A549 (cell line): Measurements from ENCODE around the gene ATG13. TPM values are rescaled to one million over a fixed set of nuclear protein-coding genes. Genes with fewer than 3 reads are reported as not detected.
A peak's percentile ranks its signal among the peaks of the same experiment; 100 is the strongest.

ENCODE experiments used
- ATAC-seq, 2 experiments: fragments of 200-7000 bp in 1 of 2; fragments of >200 bp in 1 of 2; cut with Nextera tagmentation in 1 of 2; cut with Tn5 transposase in 1 of 2; 3 replicates each; pipeline versions ENCODE4 v1.8.0 to v1.9.1; 2018 to 2020; ENCODE audit warnings: mild to moderate bottlenecking in 1 of 2, moderate library complexity in 1 of 2
- CTCF ChIA-PET: fragments of 300-600 bp; sonication (Branson Sonifier 250); formaldehyde crosslinking; extraction: SDS; loops from one replicate; lab custom pipeline; 2021; ENCODE audit warnings: antibody characterized with exemption, inconsistent platforms; lab: Yijun Ruan, JAX
- POLR2A ChIA-PET: fragments of 350-600 bp; formaldehyde crosslinking; extraction: SDS; loops from one replicate; lab custom pipeline; 2021; ENCODE audit warnings: antibody characterized with exemption, inconsistent platforms; lab: Yijun Ruan, JAX
- DNase-seq, 2 experiments: peaks; one replicate each; pipeline versions ENCODE4 v3.0.0 to v3.0.0-alpha.2; 2011 to 2016; ENCODE audit warnings: low read depth in 1 of 2, low spot score in 1 of 2
- FAIRE-seq: peaks from 2 replicates; lab custom pipeline; 2011; peaks lifted over from hg19 to GRCh38; lab: Jason Lieb, UNC
- H3K27ac ChIP-seq, 2 experiments: fragments of >200 bp; sonication (Bioruptor Twin); formaldehyde crosslinking; 3 replicates each; pipeline ENCODE4 v1.5.1; 2016 to 2017
- H3K4me1 ChIP-seq: fragments of >200 bp; sonication (Bioruptor Twin); formaldehyde crosslinking; 3 replicates; pipeline ENCODE4 v1.6.1; 2016
- H3K4me2 ChIP-seq: fragments of >200 bp; sonication (Bioruptor Twin); formaldehyde crosslinking; 3 replicates; pipeline ENCODE4 v1.6.1; 2016
- H3K4me3 ChIP-seq: fragments of >200 bp; sonication (Bioruptor Twin); formaldehyde crosslinking; 3 replicates; pipeline ENCODE4 v1.5.1; 2016
- H3K9me3 ChIP-seq: fragments of >200 bp; sonication (Bioruptor Twin); formaldehyde crosslinking; 3 replicates; pipeline ENCODE4 v1.6.1; 2016
- CBX2 ChIP-seq: fragments of 200-600 bp; sonication (generic); IDR thresholded peaks from 2 replicates; pipeline ENCODE4 v1.6.1; 2016; ENCODE audit warnings: low read depth, mild to moderate bottlenecking, borderline replicate concordance
- CEBPB ChIP-seq, 2 experiments: fragments of >200 bp in 1 of 2; sonication (Bioruptor Twin) in 1 of 2; formaldehyde crosslinking in 1 of 2; IDR thresholded peaks; 2 replicates each; pipeline ENCODE4 v1.6.1; 2012 to 2016
- CHD4 ChIP-seq: fragments of 200-600 bp; sonication (generic); IDR thresholded peaks from 2 replicates; pipeline ENCODE4 v1.6.1; 2016; ENCODE audit warnings: antibody characterized with exemption, mild to moderate bottlenecking, borderline replicate concordance
- FOSB ChIP-seq: fragments of 250-450 bp; sonication (Bioruptor Pico); IDR thresholded peaks from 2 replicates; pipeline ENCODE4 v1.5.0; 2020; ENCODE audit warnings: mild to moderate bottlenecking, moderate library complexity
- GATA3 ChIP-seq: IDR thresholded peaks from 2 replicates; pipeline ENCODE4 v1.6.1; 2012; ENCODE audit warnings: borderline replicate concordance
- HOXB13 ChIP-seq: fragments of 250-450 bp; sonication (Bioruptor Pico); IDR thresholded peaks from 2 replicates; pipeline ENCODE4 v1.5.0; 2020; ENCODE audit warnings: low read depth, mild to moderate bottlenecking, moderate library complexity
- MAFK ChIP-seq: fragments of 450-650 bp; IDR thresholded peaks from 2 replicates; pipeline ENCODE4 v1.6.1; 2014; ENCODE audit not compliant: partially characterized antibody
- NFE2L2 ChIP-seq: fragments of 150-350 bp; conservative IDR thresholded peaks from 2 replicates; pipeline ENCODE4 v1.6.1; 2014; ENCODE audit warnings: low read length
- NR3C1 ChIP-seq: fragments of >200 bp; sonication (Bioruptor Twin); formaldehyde crosslinking; IDR thresholded peaks from 3 replicates; pipeline ENCODE4 v1.6.1; 2017
- POLR2AphosphoS2 ChIP-seq: conservative IDR thresholded peaks from 2 replicates; pipeline ENCODE4 v1.6.1; 2012; ENCODE audit warnings: low read length, improper control_type of control experiment, inconsistent platforms
- RARB ChIP-seq: fragments of 250-450 bp; sonication (Bioruptor Pico); IDR thresholded peaks from 2 replicates; pipeline ENCODE4 v1.8.0; 2021; ENCODE audit warnings: mild to moderate bottlenecking, moderate library complexity
- RCOR1 ChIP-seq: fragments of 150-350 bp; IDR thresholded peaks from 2 replicates; pipeline ENCODE4 v1.6.1; 2014; ENCODE audit warnings: antibody characterized with exemption, low read length, low read depth
- RNF2 ChIP-seq: fragments of 200-600 bp; sonication (generic); IDR thresholded peaks from 2 replicates; pipeline ENCODE4 v1.6.1; 2016; ENCODE audit warnings: low read depth, mild to moderate bottlenecking, antibody characterized with exemption, moderate library complexity, borderline replicate concordance
- TFCP2L1 ChIP-seq: fragments of 250-450 bp; sonication (Bioruptor Pico); IDR thresholded peaks from 2 replicates; pipeline ENCODE4 v1.5.0; 2021; ENCODE audit warnings: mild to moderate bottlenecking
- TP53 ChIP-seq: fragments of 250-450 bp; sonication (Bioruptor Pico); IDR thresholded peaks from 2 replicates; pipeline ENCODE4 v1.5.0; 2021; ENCODE audit warnings: mild to moderate bottlenecking, moderate library complexity
- ZC3H11A ChIP-seq: fragments of 450-650 bp; IDR thresholded peaks from 2 replicates; pipeline ENCODE4 v1.6.1; 2014; ENCODE audit warnings: antibody characterized with exemption, mild to moderate bottlenecking
- WGBS: methylation state at CpG from one replicate; pipeline ENCODE4 v1.1.6; 2017; ENCODE audit errors: missing lambda C conversion rate; 5-methylcytosine and 5-hydroxymethylcytosine counted together
- polyA plus RNA-seq, 4 experiments: library from polyadenylated mRNA; depleted of rRNA in 3 of 4; stranded (reverse); fragments of >200 nt; fragmentation: RNase III in 1 of 4; extraction: RNeasy Plus Mini Kit Qiagen cat#74134 plus additional on column Dnase treatment in 1 of 4; gene quantifications; 2 replicates in 3 of 4; 3 replicates in 1 of 4; pipeline ENCODE4 v1.2.3, GENCODE V29; 2011 to 2017
- TF ChIP-seq, protein P1 (sequence below): IDR thresholded peaks from 2 replicates; pipeline ENCODE4 v1.6.1; 2012; ENCODE audit warnings: low read depth, borderline replicate concordance
- TF ChIP-seq, protein P2 (sequence below): fragments of >200 bp; sonication (Bioruptor Twin); formaldehyde crosslinking; IDR thresholded peaks from 3 replicates; pipeline ENCODE4 v1.6.1; 2016
- TF ChIP-seq, protein P3 (sequence below): fragments of 200-600 bp; sonication (generic); IDR thresholded peaks from 2 replicates; pipeline ENCODE4 v1.6.1; 2016; ENCODE audit warnings: antibody characterized with exemption, mild to moderate bottlenecking, moderate library complexity
- TF ChIP-seq, protein P4 (sequence below): IDR thresholded peaks from 2 replicates; pipeline ENCODE4 v1.6.1; 2012
- TF ChIP-seq, protein P5 (sequence below): IDR thresholded peaks from 2 replicates; pipeline ENCODE4 v1.6.1; 2012

ATG13 gene
- polyA plus RNA-seq, 2 of the 4 experiments (the other 2 are of a cell fraction), result 39.5 to 58.6 TPM

DNA sequence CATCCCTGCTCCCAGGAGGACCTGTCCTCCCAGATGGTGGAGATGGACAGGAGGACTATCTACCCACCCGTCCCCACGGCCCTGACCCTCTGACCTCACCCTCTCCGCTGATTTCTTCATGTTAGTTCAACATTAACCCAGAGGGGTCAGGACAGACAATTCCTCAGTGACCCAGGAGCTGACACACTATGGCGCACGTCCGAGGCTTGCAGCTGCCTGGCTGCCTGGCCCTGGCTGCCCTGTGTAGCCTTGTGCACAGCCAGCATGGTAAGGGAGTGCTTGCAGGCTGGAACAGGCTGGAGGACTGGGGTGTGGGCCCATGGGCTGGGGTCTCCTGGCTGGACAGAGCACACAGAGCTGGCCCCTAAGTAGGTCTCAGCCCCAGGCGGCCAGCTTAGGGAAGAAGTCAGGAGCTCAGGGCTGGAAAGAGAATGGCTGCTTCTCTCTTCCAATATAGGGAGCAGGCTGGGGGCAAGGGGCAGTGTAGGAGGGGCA is 101.7 kb downstream of the ATG13 start, which contains the start of gene F2:
TSS of gene F2 (plus strand) at position 166 of the 495 bp plus-strand sequence. CDS start at position 189, 23 bp downstream.
- DNase-seq (peak in 1 of 2 experiments; percentile 40), FAIRE-seq (no peak), ATAC-seq (peak; percentile 23 to 64; a peak in 4 of 6 replicates)
- no peak within 1 kb of the TSS for H3K4me3 ChIP-seq
- 28% methylated on average over 4 of the region's 7 CpGs for WGBS
- H3K4me2 ChIP-seq, result peak within 1 kb of the TSS; percentile 35
- POLR2A ChIA-PET, result no interaction called here
- H3K9me3 ChIP-seq, result no peaks in the 10 kb centered on the region
- TF ChIP-seq RCOR1 (no peak), CBX2 (no peak), FOSB (CRISPR knock-in tag) (no peak), GATA3 (no peak), NFE2L2 (no peak), POLR2AphosphoS2 (no peak)
- CTCF ChIA-PET, result interaction anchor here (0.5 to 1.3 kb wide), 3 partner anchors 9 to 12 kb away, joined by 3 to 6 read pairs (median 5); no protein-coding TSS in a partner anchor
- H3K27ac ChIP-seq, result peak within 1 kb of the TSS; percentile 89 to 91
- H3K4me1 ChIP-seq, result peaks cover 45% of the 10 kb centered on the region

DNA sequence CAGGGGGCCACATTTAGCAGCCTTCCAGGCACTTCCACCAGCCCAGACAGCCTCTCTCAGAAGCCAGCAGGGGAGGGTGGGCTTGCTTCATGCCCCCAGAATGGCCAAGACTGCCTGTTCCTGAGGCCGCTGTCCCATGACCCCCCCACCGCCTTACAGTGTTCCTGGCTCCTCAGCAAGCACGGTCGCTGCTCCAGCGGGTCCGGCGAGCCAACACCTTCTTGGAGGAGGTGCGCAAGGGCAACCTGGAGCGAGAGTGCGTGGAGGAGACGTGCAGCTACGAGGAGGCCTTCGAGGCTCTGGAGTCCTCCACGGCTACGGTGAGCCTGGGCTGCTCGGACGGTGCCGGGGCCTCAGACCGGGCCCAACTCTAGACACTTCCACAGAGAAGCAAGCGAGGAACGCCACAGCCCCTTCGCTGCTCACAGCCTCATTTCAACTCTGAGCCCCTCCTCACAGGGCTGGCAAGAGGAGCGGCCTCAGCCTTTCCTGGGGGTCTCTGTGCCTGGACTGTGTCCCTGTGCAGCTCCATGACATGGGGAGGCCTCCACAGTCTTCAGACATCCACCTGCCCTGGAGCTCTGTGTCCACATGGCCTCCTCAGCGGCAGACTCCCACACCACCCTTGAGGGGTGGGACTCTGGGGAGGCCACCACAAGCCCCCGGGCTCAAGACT is 102.3 kb downstream of the ATG13 start:
- FAIRE-seq, result no peak
- ChIA-PET CTCF (interaction anchor here (0.5 to 1.3 kb wide), 3 partner anchors 8 to 11 kb away, joined by 3 to 6 read pairs (median 5); no protein-coding TSS in a partner anchor), POLR2A (no interaction called here)
- Histone ChIP-seq H3K4me3 (no peak overlapping the region), H3K4me1 (peaks cover 41% of the 10 kb centered on the region)
- ATAC-seq, result peak; percentile 12 to 16; a peak in 4 of 6 replicates
- DNase-seq, result no peak
- no peak for TF ChIP-seq RCOR1
- TF ChIP-seq NR3C1, result no peak
- TF ChIP-seq HOXB13 (CRISPR knock-in tag), result no peak
- no peak for TF ChIP-seq ZC3H11A
- no peak for TF ChIP-seq POLR2AphosphoS2
- TF ChIP-seq, protein P1, sequence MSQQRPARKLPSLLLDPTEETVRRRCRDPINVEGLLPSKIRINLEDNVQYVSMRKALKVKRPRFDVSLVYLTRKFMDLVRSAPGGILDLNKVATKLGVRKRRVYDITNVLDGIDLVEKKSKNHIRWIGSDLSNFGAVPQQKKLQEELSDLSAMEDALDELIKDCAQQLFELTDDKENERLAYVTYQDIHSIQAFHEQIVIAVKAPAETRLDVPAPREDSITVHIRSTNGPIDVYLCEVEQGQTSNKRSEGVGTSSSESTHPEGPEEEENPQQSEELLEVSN, result no peak
- TF ChIP-seq CHD4, result no peak
- TF ChIP-seq TP53 (CRISPR knock-in tag), result no peak
- no peak for TF ChIP-seq RNF2
- TF ChIP-seq MAFK, result no peak
- TF ChIP-seq RARB (CRISPR knock-in tag), result no peak
- no peak for TF ChIP-seq CEBPB (IDR thresholded peaks at IDR 0.05)
- TF ChIP-seq, protein P2, sequence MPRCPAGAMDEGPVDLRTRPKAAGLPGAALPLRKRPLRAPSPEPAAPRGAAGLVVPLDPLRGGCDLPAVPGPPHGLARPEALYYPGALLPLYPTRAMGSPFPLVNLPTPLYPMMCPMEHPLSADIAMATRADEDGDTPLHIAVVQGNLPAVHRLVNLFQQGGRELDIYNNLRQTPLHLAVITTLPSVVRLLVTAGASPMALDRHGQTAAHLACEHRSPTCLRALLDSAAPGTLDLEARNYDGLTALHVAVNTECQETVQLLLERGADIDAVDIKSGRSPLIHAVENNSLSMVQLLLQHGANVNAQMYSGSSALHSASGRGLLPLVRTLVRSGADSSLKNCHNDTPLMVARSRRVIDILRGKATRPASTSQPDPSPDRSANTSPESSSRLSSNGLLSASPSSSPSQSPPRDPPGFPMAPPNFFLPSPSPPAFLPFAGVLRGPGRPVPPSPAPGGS, result no peak
- TF ChIP-seq, protein P3, sequence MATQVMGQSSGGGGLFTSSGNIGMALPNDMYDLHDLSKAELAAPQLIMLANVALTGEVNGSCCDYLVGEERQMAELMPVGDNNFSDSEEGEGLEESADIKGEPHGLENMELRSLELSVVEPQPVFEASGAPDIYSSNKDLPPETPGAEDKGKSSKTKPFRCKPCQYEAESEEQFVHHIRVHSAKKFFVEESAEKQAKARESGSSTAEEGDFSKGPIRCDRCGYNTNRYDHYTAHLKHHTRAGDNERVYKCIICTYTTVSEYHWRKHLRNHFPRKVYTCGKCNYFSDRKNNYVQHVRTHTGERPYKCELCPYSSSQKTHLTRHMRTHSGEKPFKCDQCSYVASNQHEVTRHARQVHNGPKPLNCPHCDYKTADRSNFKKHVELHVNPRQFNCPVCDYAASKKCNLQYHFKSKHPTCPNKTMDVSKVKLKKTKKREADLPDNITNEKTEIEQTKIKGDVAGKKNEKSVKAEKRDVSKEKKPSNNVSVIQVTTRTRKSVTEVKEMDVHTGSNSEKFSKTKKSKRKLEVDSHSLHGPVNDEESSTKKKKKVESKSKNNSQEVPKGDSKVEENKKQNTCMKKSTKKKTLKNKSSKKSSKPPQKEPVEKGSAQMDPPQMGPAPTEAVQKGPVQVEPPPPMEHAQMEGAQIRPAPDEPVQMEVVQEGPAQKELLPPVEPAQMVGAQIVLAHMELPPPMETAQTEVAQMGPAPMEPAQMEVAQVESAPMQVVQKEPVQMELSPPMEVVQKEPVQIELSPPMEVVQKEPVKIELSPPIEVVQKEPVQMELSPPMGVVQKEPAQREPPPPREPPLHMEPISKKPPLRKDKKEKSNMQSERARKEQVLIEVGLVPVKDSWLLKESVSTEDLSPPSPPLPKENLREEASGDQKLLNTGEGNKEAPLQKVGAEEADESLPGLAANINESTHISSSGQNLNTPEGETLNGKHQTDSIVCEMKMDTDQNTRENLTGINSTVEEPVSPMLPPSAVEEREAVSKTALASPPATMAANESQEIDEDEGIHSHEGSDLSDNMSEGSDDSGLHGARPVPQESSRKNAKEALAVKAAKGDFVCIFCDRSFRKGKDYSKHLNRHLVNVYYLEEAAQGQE, result no peak
- TF ChIP-seq, protein P4, sequence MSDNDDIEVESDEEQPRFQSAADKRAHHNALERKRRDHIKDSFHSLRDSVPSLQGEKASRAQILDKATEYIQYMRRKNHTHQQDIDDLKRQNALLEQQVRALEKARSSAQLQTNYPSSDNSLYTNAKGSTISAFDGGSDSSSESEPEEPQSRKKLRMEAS, result no peak
- TF ChIP-seq, protein P5, sequence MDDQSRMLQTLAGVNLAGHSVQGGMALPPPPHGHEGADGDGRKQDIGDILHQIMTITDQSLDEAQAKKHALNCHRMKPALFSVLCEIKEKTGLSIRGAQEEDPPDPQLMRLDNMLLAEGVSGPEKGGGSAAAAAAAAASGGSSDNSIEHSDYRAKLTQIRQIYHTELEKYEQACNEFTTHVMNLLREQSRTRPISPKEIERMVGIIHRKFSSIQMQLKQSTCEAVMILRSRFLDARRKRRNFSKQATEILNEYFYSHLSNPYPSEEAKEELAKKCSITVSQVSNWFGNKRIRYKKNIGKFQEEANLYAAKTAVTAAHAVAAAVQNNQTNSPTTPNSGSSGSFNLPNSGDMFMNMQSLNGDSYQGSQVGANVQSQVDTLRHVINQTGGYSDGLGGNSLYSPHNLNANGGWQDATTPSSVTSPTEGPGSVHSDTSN, result no peak
- TF ChIP-seq TFCP2L1 (CRISPR knock-in tag), result no peak
- TF ChIP-seq, all 56 proteins: peak for 0
- Histone ChIP-seq H3K4me2 (peak overlapping the region; percentile 35), H3K27ac (peak overlapping the region; percentile 89 to 91), H3K9me3 (no peaks in the 10 kb centered on the region)
- 95% methylated on average over 25 of the region's 25 CpGs for WGBS
